ENCODE results near the gene NLRP7. TPM values are rescaled to one million over a fixed set of nuclear protein-coding genes. Genes with fewer than 3 reads are reported as not detected.
"Not testable (repeated sequence)": the region's sequence is repeated elsewhere in the genome, so short reads cannot be mapped to it uniquely, and the experiment has no call there.

NLRP7 gene
- total and polyA plus RNA-seq, 2 donors (not counting 1 experiment from before 2014, with no cell fraction given) = 0.07 to 0.13 TPM

GRCh38 chr19:54899646-54900045 is 47.7 kb downstream of the NLRP7 start:
- DNase-seq; H3K4me1 Mint-ChIP-seq; H3K4me1 ChIP-seq (ENCODE audit: control insufficient read depth in 2 of 2, insufficient read depth in 2 of 2, low read length in 2 of 2); POLR2A ChIA-PET; H3K9me3 Mint-ChIP-seq (ENCODE audit: insufficient read depth); H2AFZ ChIP-seq (ENCODE audit: insufficient read depth, low read depth, low read length, poor library complexity, severe bottlenecking); CTCF ChIA-PET; H3K27me3 ChIP-seq (replicated peaks in 1 of 4; ENCODE audit: control extremely low read depth in 1 of 4, control insufficient read depth in 3 of 4, insufficient read depth in 4 of 4, low read length in 3 of 4); H3K9ac ChIP-seq (ENCODE audit: low read length); H3K4me3 Mint-ChIP-seq; intact Hi-C loops (cut with micrococcal nuclease); ATAC-seq (ENCODE audit: low read depth); H3K27ac Mint-ChIP-seq; H3K36me3 ChIP-seq (replicated peaks in 1 of 2; ENCODE audit: control extremely low read depth in 1 of 2, control insufficient read depth in 1 of 2, extremely low read depth in 1 of 2, insufficient read depth in 2 of 2, low read length in 1 of 2); H3K27ac ChIP-seq (ENCODE audit: low read length in 2 of 2); H3K9me3 ChIP-seq (ENCODE audit: control extremely low read depth in 1 of 3, control insufficient read depth in 2 of 3, insufficient read depth in 1 of 3, low read length in 2 of 3); H3K4me2 ChIP-seq (replicated peaks; ENCODE audit: low read depth, low read length, poor library complexity, severe bottlenecking); H3K4me3 ChIP-seq (ENCODE audit: control extremely low read depth in 1 of 5, extremely low read depth in 1 of 5, insufficient read depth in 1 of 5, low read depth in 2 of 5, low read length in 4 of 5); H4K20me1 ChIP-seq (ENCODE audit: control insufficient read depth, insufficient read depth, low read length, poor library complexity, severe bottlenecking); H3K79me2 ChIP-seq (ENCODE audit: control insufficient read depth, insufficient read depth, low read length): not testable (repeated sequence)
- 95% methylated on average over 9 of the region's 9 CpGs for WGBS (ENCODE audit: insufficient coverage)
- H3K27me3 Mint-ChIP-seq = peaks cover 34% of the 10 kb centered on the region

- H3K4me3 Mint-ChIP-seq; H3K4me1 ChIP-seq (ENCODE audit: control insufficient read depth in 2 of 2, insufficient read depth in 2 of 2, low read length in 2 of 2); H2AFZ ChIP-seq (ENCODE audit: insufficient read depth, low read depth, low read length, poor library complexity, severe bottlenecking); H3K4me1 Mint-ChIP-seq; H3K4me3 ChIP-seq (ENCODE audit: control extremely low read depth in 1 of 5, extremely low read depth in 1 of 5, insufficient read depth in 1 of 5, low read depth in 2 of 5, low read length in 4 of 5); intact Hi-C loops (cut with micrococcal nuclease); H3K79me2 ChIP-seq (ENCODE audit: control insufficient read depth, insufficient read depth, low read length); H3K27ac ChIP-seq (ENCODE audit: low read length in 2 of 2); H4K20me1 ChIP-seq (ENCODE audit: control insufficient read depth, insufficient read depth, low read length, poor library complexity, severe bottlenecking); H3K9me3 Mint-ChIP-seq (ENCODE audit: insufficient read depth); H3K9ac ChIP-seq (ENCODE audit: low read length); H3K4me2 ChIP-seq (replicated peaks; ENCODE audit: low read depth, low read length, poor library complexity, severe bottlenecking); H3K9me3 ChIP-seq (ENCODE audit: control extremely low read depth in 1 of 3, control insufficient read depth in 2 of 3, insufficient read depth in 1 of 3, low read length in 2 of 3); H3K27ac Mint-ChIP-seq; H3K36me3 ChIP-seq (replicated peaks in 1 of 2; ENCODE audit: control extremely low read depth in 1 of 2, control insufficient read depth in 1 of 2, extremely low read depth in 1 of 2, insufficient read depth in 2 of 2, low read length in 1 of 2); ATAC-seq (ENCODE audit: low read depth); CTCF ChIA-PET; H3K27me3 ChIP-seq (replicated peaks in 1 of 4; ENCODE audit: control extremely low read depth in 1 of 4, control insufficient read depth in 3 of 4, insufficient read depth in 4 of 4, low read length in 3 of 4); POLR2A ChIA-PET; DNase-seq: not testable (repeated sequence)
- WGBS (ENCODE audit: insufficient coverage) = 86% methylated on average over 5 of the region's 7 CpGs
- peaks cover 34% of the 10 kb centered on the region for H3K27me3 Mint-ChIP-seq
These were observed 48.6 kb downstream of the NLRP7 start for GRCh38 chr19:54898685-54899084.

- Mint-ChIP-seq H3K27me3 (peaks cover 34% of the 10 kb centered on the region), H3K27ac (no peak overlapping the region), H3K4me3 (no peak overlapping the region), H3K9me3 (ENCODE audit: insufficient read depth) (no peaks in the 10 kb centered on the region), H3K4me1 (no peaks in the 10 kb centered on the region)
- DNase-seq (no peak), ATAC-seq (ENCODE audit: low read depth) (no peak)
- Histone ChIP-seq H3K4me1 (ENCODE audit: control insufficient read depth in 2 of 2, insufficient read depth in 2 of 2, low read length in 2 of 2) (no peaks in the 10 kb centered on the region), H3K4me2 (replicated peaks; ENCODE audit: low read depth, low read length, poor library complexity, severe bottlenecking) (no peak overlapping the region), H3K27me3 (replicated peaks in 1 of 4; ENCODE audit: control extremely low read depth in 1 of 4, control insufficient read depth in 3 of 4, insufficient read depth in 4 of 4, low read length in 3 of 4) (no peaks in the 10 kb centered on the region), H3K9me3 (ENCODE audit: control extremely low read depth in 1 of 3, control insufficient read depth in 2 of 3, insufficient read depth in 1 of 3, low read length in 2 of 3) (no peaks in the 10 kb centered on the region), H3K79me2 (ENCODE audit: control insufficient read depth, insufficient read depth, low read length) (no peaks in the 10 kb centered on the region), H3K9ac (ENCODE audit: low read length) (no peak overlapping the region), H3K4me3 (ENCODE audit: control extremely low read depth in 1 of 5, extremely low read depth in 1 of 5, insufficient read depth in 1 of 5, low read depth in 2 of 5, low read length in 4 of 5) (no peak overlapping the region), H4K20me1 (ENCODE audit: control insufficient read depth, insufficient read depth, low read length, poor library complexity, severe bottlenecking) (no peaks in the 10 kb centered on the region), H2AFZ (ENCODE audit: insufficient read depth, low read depth, low read length, poor library complexity, severe bottlenecking) (no peak overlapping the region), H3K36me3 (replicated peaks in 1 of 2; ENCODE audit: control extremely low read depth in 1 of 2, control insufficient read depth in 1 of 2, extremely low read depth in 1 of 2, insufficient read depth in 2 of 2, low read length in 1 of 2) (no peaks in the 10 kb centered on the region), H3K27ac (ENCODE audit: low read length in 2 of 2) (no peak overlapping the region)
- no peak for TF ChIP-seq EZH2 (IDR thresholded peaks at IDR 0.05; ENCODE audit: borderline replicate concordance, insufficient read depth, low read depth, low read length, poor library complexity, severe bottlenecking)
- no peak for TF ChIP-seq CTCF (IDR thresholded peaks at IDR 0.05)
- WGBS (ENCODE audit: insufficient coverage) = 100% methylated on average over 2 of the region's 2 CpGs
- ChIA-PET POLR2A (no interaction called here), CTCF (interaction anchor here (0.6 kb wide), 1 partner anchor 96 kb away, joined by 3 read pairs; no protein-coding TSS in a partner anchor)
- intact Hi-C loops (cut with micrococcal nuclease) = no loop called here
These were observed 51.3 kb downstream of the NLRP7 start for GRCh38 chr19:54896036-54896435.
